Cardiac septum (tissue), 1 donor: ENCODE measurements around the gene RNF144A. TPM values are rescaled to one million over a fixed set of nuclear protein-coding genes. Genes with fewer than 3 reads are reported as not detected.
"Not testable (repeated sequence)": the region's sequence is repeated elsewhere in the genome, so short reads cannot be mapped to it uniquely, and the experiment has no call there.

Experiments
- DNase-seq: peaks from one replicate; pipeline ENCODE4 v3.0.0-alpha.2; 2020; ENCODE audit warnings: low spot score
- intact Hi-C: fragments of 100-400 bp; cut with DNase I; formaldehyde crosslinking; loops from one replicate; pipeline ENCODE4 v1.14.0; 2022
- total RNA-seq: library from RNA; stranded (reverse); fragmentation: NEBNext Ultra II Directional; extraction: Animal tissue kit (Norgen Biotek cat#: 25700); gene quantifications from one replicate; pipeline ENCODE4 v1.2.1, GENCODE V29; 2021
- donor health status: DM: no; HTN: no; CAD: no.

The RNF144A gene
- total RNA-seq, 1 donor from 2014 or later = 11.7 TPM

- intact Hi-C loops = loop anchor here (5.0 kb wide), 1 partner anchor 42 kb away; no protein-coding TSS in a partner anchor
- DNase-seq = no peak
Measured at GRCh38 chr2:6924924-6925409, 7.8 kb downstream of the RNF144A start.

GRCh38 chr2:6926071-6926732 is 9.0 kb downstream of the RNF144A start:
- intact Hi-C loops = loop anchor here (5.0 kb wide), 1 partner anchor 41 kb away; no protein-coding TSS in a partner anchor

GRCh38 chr2:6927186-6927585 is 10.0 kb downstream of the RNF144A start:
- DNase-seq = no peak
- intact Hi-C loops = loop anchor here (5.0 kb wide), 1 partner anchor 40 kb away; no protein-coding TSS in a partner anchor

More at GRCh38 chr2:6926071-6926732, 9.0 kb downstream of the RNF144A start:
- no peak for DNase-seq

GRCh38 chr2:6927753-6928152 is 10.5 kb downstream of the RNF144A start:
- DNase-seq = no peak
- intact Hi-C loops = loop anchor here (5.0 kb wide), 1 partner anchor 40 kb away; no protein-coding TSS in a partner anchor

GRCh38 chr2:6928452-6928851 is 11.2 kb downstream of the RNF144A start:
- intact Hi-C loops = loop anchor here (5.0 kb wide), 1 partner anchor 39 kb away; no protein-coding TSS in a partner anchor
- DNase-seq = no peak

GRCh38 chr2:6929196-6929819 is 12.1 kb downstream of the RNF144A start:
- DNase-seq = no peak
- intact Hi-C loops = loop anchor here (5.0 kb wide), 1 partner anchor 38 kb away; no protein-coding TSS in a partner anchor

- intact Hi-C loops = no loop called here
- DNase-seq = no peak
Measured at GRCh38 chr2:6930923-6931647, 13.9 kb downstream of the RNF144A start.

- no peak for DNase-seq
- intact Hi-C loops = no loop called here
Measured at GRCh38 chr2:6931753-6932152, 14.5 kb downstream of the RNF144A start.

- DNase-seq = no peak
- intact Hi-C loops = no loop called here
Measured at GRCh38 chr2:6932206-6932605, 15.0 kb downstream of the RNF144A start.

- no peak for DNase-seq
- intact Hi-C loops = no loop called here
Measured at GRCh38 chr2:6932828-6933227, 15.6 kb downstream of the RNF144A start.

GRCh38 chr2:6933911-6934310 is 16.7 kb downstream of the RNF144A start:
- intact Hi-C loops = no loop called here
- no peak for DNase-seq

GRCh38 chr2:6934345-6934744 is 17.1 kb downstream of the RNF144A start:
- no peak for DNase-seq
- intact Hi-C loops = no loop called here

- intact Hi-C loops = no loop called here
Measured at GRCh38 chr2:6934758-6935651, 17.8 kb downstream of the RNF144A start.

GRCh38 chr2:6935652-6936020 is 18.4 kb downstream of the RNF144A start:
- DNase-seq, intact Hi-C loops: not testable (repeated sequence)

More at GRCh38 chr2:6934758-6935651, 17.8 kb downstream of the RNF144A start:
- DNase-seq = no peak

GRCh38 chr2:6937157-6937556 is 19.9 kb downstream of the RNF144A start:
- DNase-seq = no peak
- intact Hi-C loops = no loop called here

- no peak for DNase-seq
- intact Hi-C loops = no loop called here
Measured at GRCh38 chr2:6937582-6937981, 20.4 kb downstream of the RNF144A start.

- intact Hi-C loops = no loop called here
- no peak for DNase-seq
Measured at GRCh38 chr2:6939071-6939470, 21.9 kb downstream of the RNF144A start.

- DNase-seq = no peak
- intact Hi-C loops = no loop called here
Measured at GRCh38 chr2:6940820-6941219, 23.6 kb downstream of the RNF144A start.
